ENCODE results near the gene MEIS3. TPM values are rescaled to one million over a fixed set of nuclear protein-coding genes. Genes with fewer than 3 reads are reported as not detected.
"Not testable (repeated sequence)": the region's sequence is repeated elsewhere in the genome, so short reads cannot be mapped to it uniquely, and the experiment has no call there.

MEIS3 gene
- total RNA-seq, 1 experiment from 2014 or later, result 0.63 TPM

DNA sequence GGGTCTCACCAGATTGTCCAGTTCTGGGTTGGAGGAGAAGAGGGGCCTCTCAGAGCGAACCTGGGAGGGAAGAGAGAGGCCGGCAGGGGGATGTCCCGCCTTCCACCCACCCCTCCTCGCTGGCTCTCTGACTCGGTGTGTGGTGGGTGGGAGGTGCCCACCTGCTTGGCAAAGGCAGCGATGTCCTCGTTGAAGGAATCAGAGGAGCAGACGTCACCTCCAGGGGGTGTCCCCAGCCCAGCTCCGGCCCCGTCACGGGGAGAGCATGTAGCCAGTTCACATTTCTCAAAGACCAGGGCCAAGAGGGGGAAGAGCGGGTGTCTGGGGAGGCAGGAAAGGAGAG is 2.7 kb downstream of the MEIS3 start:
- no peak for DNase-seq (ENCODE audit: low read depth)

DNA sequence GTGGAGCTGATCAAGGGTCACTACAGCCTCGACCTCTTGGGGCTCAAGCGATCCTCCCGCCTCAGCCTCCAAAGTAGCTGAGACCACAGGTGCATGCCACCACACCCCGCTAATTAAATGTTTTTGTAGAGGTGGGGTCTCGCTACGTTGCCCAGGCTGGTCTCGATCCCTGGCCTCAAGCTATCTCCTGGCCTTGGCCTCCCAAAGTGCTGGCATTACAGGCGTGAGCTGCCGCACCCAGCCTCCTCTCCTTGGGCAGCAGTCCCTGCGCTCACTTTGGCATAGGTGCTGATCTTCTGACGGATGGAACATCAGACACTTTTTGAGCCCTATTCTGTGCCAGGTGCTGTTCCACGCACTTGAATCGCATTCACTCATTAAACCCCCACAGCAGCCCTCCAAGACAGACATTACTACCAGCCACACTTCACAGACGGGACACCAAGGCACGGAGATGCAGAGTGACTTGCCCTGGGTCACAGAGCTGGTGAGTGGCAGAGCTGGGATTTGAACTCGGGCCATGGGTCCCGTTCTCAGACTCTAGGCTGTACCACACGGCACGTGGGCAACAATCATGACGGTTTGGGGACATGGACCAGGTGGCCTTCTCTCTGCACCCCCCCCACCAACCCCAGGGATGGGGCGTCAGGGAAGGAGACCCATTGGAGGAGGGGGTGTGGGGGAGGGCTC is 3.2 kb downstream of the MEIS3 start:
- DNase-seq (ENCODE audit: low read depth), result no peak

DNA sequence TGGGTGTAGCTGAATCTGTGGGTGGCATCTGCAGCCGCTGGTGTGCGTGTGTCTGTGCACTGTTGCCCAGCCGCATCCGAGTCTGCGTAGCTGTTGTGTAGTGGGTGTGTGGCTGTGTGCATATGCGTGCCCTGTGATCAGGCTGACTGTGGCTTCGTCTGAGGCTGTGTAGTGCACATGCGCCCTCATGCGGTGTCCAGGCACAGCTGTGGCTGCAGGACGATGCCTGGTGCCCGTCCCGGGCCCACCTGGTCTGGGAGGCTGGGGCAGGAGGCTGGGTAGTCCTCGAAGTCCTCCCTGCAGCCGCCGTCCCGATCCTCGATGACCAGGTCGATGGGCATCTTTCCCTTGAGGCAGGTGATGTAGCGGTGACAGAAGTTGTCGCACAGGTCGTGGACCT is 4.9 kb downstream of the MEIS3 start:
- DNase-seq (ENCODE audit: low read depth), result peak; percentile 75

GRCh38 chr19:47413941-47414340 is 5.4 kb downstream of the MEIS3 start:
- DNase-seq (ENCODE audit: low read depth), result no peak

DNA sequence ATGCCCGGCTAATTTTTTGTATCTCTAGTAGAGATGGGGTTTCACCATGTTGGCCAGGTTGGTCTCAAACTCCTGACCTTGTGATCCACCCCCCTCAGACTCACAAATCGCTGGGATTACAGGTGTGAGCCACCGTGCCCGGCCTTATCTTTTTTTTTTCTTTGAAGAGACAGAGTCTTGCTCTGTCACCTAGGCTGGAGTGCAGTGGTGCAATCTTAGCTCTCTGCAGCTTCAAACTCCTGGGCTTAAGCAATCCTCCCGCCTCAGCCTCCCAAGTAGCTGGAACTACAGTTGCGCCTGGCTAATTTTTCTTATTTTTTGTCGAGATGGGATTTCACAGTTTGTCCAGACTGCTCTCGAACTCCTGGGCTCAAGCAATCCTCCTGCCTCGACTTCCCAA is 7.6 kb downstream of the MEIS3 start:
- DNase-seq (ENCODE audit: low read depth), result not testable (repeated sequence)

GRCh38 chr19:47411101-47411500 is 8.2 kb downstream of the MEIS3 start:
- no peak for DNase-seq (ENCODE audit: low read depth)

GRCh38 chr19:47408156-47408938 is 11.0 kb downstream of the MEIS3 start:
- no peak for DNase-seq (ENCODE audit: low read depth)

GRCh38 chr19:47407417-47407774 is 11.9 kb downstream of the MEIS3 start:
- no peak for DNase-seq (ENCODE audit: low read depth)

- DNase-seq (ENCODE audit: low read depth), result no peak
These were observed 12.5 kb downstream of the MEIS3 start for GRCh38 chr19:47406711-47407416.

DNA sequence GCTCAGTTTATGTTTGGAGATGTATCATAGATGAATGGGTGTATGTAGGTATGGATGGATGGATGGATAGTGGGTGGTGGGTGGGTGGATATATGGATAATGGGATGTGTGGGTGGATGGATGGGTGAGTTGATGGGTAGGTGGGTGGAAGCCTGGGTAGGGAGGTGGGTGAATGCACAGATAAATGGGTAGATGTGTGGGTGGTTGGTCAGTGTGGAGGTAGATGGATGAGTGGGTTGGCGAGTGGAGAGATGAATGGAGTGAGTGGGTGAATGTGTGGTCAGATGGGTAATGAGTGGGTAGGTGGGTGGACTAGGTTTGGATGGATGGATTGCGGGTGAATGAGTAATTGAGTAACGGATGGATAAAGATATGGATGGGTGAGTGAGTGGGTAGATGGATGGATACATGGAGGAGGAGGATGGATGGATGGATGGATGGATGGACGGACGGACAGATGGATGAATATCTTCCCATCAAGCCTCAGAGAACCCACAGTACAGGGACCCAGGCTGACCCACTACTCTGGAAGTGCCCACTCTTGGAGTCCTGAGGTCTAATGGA is 13.4 kb downstream of the MEIS3 start:
- no peak for DNase-seq (ENCODE audit: low read depth)

DNA sequence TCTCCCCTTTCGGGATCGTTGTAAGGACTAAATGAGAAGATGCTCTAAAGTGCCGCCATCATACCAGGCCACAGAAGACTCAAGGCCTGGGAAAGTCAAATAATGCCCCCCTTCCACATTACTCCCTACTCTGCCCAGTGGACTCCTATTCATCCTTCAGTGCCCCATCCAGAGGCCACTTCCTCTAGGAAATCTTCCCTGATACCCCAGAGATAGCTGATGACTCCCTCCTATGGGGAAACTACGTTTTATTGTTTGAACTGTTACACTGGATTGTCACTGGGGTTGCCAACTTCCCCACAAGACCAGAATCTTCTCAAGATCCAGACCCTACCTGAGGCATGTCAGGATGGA is 14.2 kb downstream of the MEIS3 start:
- no peak for DNase-seq (ENCODE audit: low read depth)

- no peak for DNase-seq (ENCODE audit: low read depth)
These were observed 14.8 kb downstream of the MEIS3 start for GRCh38 chr19:47404334-47405196.

GRCh38 chr19:47402504-47402903 is 16.8 kb downstream of the MEIS3 start:
- DNase-seq (ENCODE audit: low read depth), result no peak

- DNase-seq (ENCODE audit: low read depth), result no peak
These were observed 20.4 kb downstream of the MEIS3 start for GRCh38 chr19:47398707-47399597.

DNA sequence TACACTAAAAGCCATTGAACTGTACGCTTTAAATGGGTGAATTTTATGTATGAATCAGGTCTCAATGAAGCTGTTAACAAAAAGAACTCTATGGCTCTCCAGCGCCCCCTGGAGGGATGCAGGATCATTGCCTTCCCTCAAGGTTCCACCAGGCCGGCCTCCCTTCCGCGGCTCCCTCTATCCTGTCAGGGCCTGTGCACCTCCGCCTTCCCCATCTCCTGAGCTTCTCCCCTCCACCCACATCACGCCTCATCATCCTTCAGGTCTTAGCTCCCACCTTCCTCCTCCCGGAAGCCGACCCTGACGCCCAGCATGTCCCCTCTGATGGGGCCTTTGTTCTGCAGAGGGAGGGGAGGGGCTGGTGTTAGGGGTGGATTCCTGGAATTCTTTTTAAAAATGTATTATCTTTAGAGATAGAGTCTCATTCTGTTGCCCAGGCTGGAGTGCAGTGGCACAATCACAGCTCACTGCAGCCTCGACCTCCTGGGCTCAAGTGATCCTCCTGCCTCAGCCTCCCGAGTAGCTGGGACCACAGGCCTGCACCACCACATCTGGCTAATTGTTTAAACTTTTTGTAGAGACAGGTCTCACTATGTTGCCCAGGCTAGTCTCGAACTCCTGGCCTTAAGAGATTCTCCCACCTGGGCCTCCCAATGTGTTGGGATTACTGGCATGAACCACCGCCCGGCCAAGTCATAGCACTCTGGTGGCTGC is 27.7 kb downstream of the MEIS3 start:
- DNase-seq (ENCODE audit: low read depth), result peak; percentile 70

- no peak for DNase-seq (ENCODE audit: low read depth)
These were observed 28.5 kb downstream of the MEIS3 start for GRCh38 chr19:47390533-47391488.

GRCh38 chr19:47389150-47389556 is 30.2 kb downstream of the MEIS3 start:
- no peak for DNase-seq (ENCODE audit: low read depth)

DNA sequence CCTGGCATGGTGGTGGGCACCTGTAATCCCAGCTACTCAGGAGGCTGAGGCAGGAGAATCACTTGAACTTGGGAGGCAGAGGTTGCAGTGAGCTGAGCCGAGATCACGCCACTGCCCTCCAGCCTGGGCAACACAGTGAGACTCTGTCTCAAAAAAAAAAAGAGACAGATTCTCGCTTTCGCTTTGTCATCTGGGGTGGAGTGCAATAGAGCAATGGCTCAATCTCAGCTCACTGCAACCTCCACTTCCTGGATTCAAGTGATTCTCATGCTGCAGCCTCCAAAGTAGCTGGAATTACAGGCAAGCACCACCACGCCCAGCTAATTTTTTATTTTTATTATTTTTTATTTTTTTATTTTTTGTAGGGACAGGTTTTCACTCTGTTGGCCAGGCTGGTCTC is 30.6 kb downstream of the MEIS3 start:
- not testable (repeated sequence) for DNase-seq (ENCODE audit: low read depth)

- DNase-seq (ENCODE audit: low read depth), result not testable (repeated sequence)
These were observed 31.7 kb downstream of the MEIS3 start for GRCh38 chr19:47387623-47388022.
